HL-60 (cell line): Measurements from ENCODE around the gene ANKS1B.
A peak's percentile ranks its signal among the peaks of the same experiment; 100 is the strongest.

Experiments used
- DNase-seq, 2 experiments: peaks; one replicate each; pipeline ENCODE4 v3.0.0-alpha.2; 2010 to 2020; ENCODE audit warnings: low read depth in 1 of 2, low spot score in 1 of 2
- H3K27ac ChIP-seq: fragments of 250-450 bp; sonication (Bioruptor Pico); replicated peaks from 2 replicates; pipeline ENCODE4 v1.5.1; 2020; ENCODE audit warnings: mild to moderate bottlenecking, moderate library complexity
- H3K27me3 ChIP-seq: fragments of 250-450 bp; sonication (Bioruptor Pico); 2 replicates; pipeline ENCODE4 v1.5.1; 2021; ENCODE audit warnings: mild to moderate bottlenecking, moderate library complexity; ENCODE audit not compliant: insufficient read depth, poor library complexity, severe bottlenecking
- H3K4me3 ChIP-seq: replicated peaks from 2 replicates; pipeline ENCODE4 v1.5.1; 2011; ENCODE audit warnings: mild to moderate bottlenecking, control low read depth, low read length; ENCODE audit not compliant: insufficient read depth
- GABPA ChIP-seq: IDR thresholded peaks from 2 replicates; pipeline ENCODE4 v1.6.1; 2012; ENCODE audit warnings: low read depth
- POLR2AphosphoS5 ChIP-seq: IDR thresholded peaks from 2 replicates; pipeline ENCODE4 v1.6.1; 2012; ENCODE audit warnings: low read depth
- SPI1 ChIP-seq: IDR thresholded peaks from 2 replicates; pipeline ENCODE4 v1.6.1; 2012; ENCODE audit warnings: low read depth, mild to moderate bottlenecking, borderline replicate concordance
- TF ChIP-seq, protein P1 (sequence below): IDR thresholded peaks from one replicate; pipeline ENCODE4 v1.5.1; 2011; ENCODE audit warnings: low read length, control low read depth, inconsistent platforms; ENCODE audit not compliant: insufficient read depth
- TF ChIP-seq, protein P2 (sequence below): IDR thresholded peaks from 2 replicates; pipeline ENCODE4 v1.6.1; 2012; ENCODE audit warnings: low read depth; ENCODE audit not compliant: insufficient replicate concordance

The ANKS1B gene

DNA sequence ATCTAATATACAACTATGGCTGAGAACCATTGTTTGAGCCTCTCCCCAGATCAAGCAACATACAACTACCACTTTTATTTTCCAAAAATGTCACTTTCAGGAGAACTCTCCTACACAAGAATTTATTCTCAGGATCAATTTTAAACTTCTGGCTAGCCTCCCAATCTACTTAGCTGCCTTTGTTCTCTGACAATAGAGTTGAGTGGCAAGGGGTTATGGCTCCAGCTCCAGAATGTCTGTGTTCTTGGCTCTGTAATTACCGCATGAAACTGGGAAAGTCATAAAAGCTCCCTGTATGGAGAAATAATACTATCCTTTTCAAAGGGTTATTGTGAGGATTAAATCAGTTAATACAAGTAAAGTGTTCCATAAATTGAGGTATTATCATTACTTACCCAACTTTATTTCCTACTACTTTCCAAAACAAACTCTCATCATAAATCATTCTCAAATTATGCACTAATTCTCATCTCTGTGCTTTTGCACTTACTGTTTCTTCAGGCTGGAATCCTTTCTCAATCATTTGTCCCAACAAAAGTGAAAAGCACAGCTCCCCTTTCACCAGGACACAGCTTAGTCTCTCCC is 215.2 kb downstream of the ANKS1B start:
- no peaks in the 10 kb centered on the region for H3K27me3 ChIP-seq
- H3K27ac ChIP-seq = no peak overlapping the region
- DNase-seq = no peak
- TF ChIP-seq, protein P1, sequence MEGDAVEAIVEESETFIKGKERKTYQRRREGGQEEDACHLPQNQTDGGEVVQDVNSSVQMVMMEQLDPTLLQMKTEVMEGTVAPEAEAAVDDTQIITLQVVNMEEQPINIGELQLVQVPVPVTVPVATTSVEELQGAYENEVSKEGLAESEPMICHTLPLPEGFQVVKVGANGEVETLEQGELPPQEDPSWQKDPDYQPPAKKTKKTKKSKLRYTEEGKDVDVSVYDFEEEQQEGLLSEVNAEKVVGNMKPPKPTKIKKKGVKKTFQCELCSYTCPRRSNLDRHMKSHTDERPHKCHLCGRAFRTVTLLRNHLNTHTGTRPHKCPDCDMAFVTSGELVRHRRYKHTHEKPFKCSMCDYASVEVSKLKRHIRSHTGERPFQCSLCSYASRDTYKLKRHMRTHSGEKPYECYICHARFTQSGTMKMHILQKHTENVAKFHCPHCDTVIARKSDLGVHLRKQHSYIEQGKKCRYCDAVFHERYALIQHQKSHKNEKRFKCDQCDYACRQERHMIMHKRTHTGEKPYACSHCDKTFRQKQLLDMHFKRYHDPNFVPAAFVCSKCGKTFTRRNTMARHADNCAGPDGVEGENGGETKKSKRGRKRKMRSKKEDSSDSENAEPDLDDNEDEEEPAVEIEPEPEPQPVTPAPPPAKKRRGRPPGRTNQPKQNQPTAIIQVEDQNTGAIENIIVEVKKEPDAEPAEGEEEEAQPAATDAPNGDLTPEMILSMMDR = no peak
- TF ChIP-seq GABPA (no peak), POLR2AphosphoS5 (no peak), SPI1 (no peak)
- TF ChIP-seq, protein P2, sequence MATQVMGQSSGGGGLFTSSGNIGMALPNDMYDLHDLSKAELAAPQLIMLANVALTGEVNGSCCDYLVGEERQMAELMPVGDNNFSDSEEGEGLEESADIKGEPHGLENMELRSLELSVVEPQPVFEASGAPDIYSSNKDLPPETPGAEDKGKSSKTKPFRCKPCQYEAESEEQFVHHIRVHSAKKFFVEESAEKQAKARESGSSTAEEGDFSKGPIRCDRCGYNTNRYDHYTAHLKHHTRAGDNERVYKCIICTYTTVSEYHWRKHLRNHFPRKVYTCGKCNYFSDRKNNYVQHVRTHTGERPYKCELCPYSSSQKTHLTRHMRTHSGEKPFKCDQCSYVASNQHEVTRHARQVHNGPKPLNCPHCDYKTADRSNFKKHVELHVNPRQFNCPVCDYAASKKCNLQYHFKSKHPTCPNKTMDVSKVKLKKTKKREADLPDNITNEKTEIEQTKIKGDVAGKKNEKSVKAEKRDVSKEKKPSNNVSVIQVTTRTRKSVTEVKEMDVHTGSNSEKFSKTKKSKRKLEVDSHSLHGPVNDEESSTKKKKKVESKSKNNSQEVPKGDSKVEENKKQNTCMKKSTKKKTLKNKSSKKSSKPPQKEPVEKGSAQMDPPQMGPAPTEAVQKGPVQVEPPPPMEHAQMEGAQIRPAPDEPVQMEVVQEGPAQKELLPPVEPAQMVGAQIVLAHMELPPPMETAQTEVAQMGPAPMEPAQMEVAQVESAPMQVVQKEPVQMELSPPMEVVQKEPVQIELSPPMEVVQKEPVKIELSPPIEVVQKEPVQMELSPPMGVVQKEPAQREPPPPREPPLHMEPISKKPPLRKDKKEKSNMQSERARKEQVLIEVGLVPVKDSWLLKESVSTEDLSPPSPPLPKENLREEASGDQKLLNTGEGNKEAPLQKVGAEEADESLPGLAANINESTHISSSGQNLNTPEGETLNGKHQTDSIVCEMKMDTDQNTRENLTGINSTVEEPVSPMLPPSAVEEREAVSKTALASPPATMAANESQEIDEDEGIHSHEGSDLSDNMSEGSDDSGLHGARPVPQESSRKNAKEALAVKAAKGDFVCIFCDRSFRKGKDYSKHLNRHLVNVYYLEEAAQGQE = no peak
- H3K4me3 ChIP-seq = no peak overlapping the region

DNA sequence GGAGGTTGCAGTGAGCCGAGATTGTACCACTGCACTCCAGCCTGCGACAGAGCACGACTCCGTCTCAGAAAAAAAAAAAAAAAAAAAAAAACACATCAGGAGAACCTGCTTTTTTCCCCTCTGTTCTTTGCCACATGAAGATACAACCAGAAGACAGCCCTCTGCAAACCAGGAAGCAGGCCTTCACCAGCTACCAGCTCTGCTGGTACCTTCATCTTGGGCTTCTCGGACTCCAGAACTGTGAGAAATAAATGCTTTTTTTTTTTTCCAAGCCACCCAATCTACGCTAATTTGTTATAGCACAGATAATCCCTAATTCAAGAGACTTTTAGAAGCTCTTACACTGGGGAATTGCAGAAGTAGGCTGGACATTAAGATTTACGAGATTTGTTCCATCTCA is 216.0 kb downstream of the ANKS1B start:
- Histone ChIP-seq H3K27ac (no peak overlapping the region), H3K4me3 (no peak overlapping the region), H3K27me3 (no peaks in the 10 kb centered on the region)
- no peak for DNase-seq
- TF ChIP-seq, protein P1 = no peak
- no peak for TF ChIP-seq GABPA
- TF ChIP-seq, protein P2 = no peak
- no peak for TF ChIP-seq POLR2AphosphoS5
- no peak for TF ChIP-seq SPI1

DNA sequence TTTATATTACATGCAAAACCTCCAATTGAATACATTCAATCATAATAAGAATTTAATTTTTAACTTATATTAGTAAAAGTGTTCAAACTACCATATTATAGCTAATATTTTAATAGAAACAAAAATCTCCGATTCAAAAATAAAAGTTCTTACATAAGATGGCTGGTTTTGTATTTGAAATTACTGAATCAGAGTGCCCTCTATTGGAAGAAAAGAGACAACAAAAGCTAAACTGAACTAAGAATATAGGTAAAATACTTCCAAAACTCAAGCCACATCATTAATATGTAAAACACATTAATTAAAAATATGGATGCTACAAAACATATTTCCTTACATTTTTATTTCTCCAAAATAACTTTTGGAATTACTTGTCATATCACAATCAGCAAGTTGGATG is 216.9 kb downstream of the ANKS1B start:
- no peak for TF ChIP-seq GABPA
- TF ChIP-seq, protein P1 = peak; percentile 14
- DNase-seq = no peak
- H3K4me3 ChIP-seq = no peak overlapping the region
- H3K27me3 ChIP-seq = no peaks in the 10 kb centered on the region
- H3K27ac ChIP-seq = no peak overlapping the region

DNA sequence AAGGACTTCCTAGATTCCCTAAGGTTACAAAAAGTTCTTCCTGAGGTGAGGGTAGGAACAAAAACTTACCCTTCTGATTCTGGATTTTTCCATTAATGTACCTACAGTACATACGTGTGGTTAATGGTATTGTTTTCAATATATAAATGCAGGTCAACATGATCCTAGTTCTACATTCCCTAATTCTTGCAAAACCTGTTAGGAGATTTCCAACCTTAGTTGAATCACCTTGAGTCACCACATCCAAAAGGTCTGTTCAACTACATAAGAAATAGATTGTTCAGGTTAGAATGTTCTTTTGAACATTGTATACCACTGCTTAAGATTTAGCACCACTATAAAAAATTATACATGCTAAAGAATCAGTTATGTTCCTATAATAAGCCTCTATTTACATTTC is 218.3 kb downstream of the ANKS1B start:
- Histone ChIP-seq H3K27ac (no peak overlapping the region), H3K27me3 (no peaks in the 10 kb centered on the region), H3K4me3 (no peak overlapping the region)
- no peak for DNase-seq
- TF ChIP-seq POLR2AphosphoS5 (no peak), SPI1 (no peak), GABPA (no peak)
- TF ChIP-seq, protein P1 = no peak
- TF ChIP-seq, protein P2 = no peak
